Measurements from ENCODE around the gene TTC34.
"Not testable (repeated sequence)": the region's sequence is repeated elsewhere in the genome, so short reads cannot be mapped to it uniquely, and the experiment has no call there.

DNA sequence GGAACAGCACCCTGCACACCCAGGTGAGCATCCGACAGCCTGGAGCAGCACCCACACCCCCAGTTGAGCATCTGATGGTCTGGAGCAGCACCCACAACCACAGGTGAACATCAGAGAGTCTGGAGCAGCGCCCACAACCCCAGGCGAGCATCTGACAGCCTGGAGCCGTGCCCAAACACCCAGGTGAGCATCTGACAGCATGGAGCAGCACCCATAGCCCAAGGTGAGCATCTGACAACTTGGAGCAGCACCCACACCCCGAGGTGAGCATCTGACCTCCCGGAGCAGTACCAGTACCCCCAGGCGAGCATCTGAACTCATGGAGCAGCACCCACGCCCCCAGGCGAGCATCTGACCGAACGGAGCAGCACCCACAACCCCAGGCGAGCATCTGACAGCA lies 144.4 kb downstream of the TTC34 start:
- TF ChIP-seq, protein P1, sequence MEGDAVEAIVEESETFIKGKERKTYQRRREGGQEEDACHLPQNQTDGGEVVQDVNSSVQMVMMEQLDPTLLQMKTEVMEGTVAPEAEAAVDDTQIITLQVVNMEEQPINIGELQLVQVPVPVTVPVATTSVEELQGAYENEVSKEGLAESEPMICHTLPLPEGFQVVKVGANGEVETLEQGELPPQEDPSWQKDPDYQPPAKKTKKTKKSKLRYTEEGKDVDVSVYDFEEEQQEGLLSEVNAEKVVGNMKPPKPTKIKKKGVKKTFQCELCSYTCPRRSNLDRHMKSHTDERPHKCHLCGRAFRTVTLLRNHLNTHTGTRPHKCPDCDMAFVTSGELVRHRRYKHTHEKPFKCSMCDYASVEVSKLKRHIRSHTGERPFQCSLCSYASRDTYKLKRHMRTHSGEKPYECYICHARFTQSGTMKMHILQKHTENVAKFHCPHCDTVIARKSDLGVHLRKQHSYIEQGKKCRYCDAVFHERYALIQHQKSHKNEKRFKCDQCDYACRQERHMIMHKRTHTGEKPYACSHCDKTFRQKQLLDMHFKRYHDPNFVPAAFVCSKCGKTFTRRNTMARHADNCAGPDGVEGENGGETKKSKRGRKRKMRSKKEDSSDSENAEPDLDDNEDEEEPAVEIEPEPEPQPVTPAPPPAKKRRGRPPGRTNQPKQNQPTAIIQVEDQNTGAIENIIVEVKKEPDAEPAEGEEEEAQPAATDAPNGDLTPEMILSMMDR (IDR thresholded peaks at IDR 0.05) = not testable (repeated sequence)
- not testable (repeated sequence) for TF ChIP-seq POLR2AphosphoS5, POLR2A (IDR thresholded peaks at IDR 0.05)
